ENCODE results near the gene NPBWR2. TPM values are rescaled to one million over a fixed set of nuclear protein-coding genes. Genes with fewer than 3 reads are reported as not detected.

NPBWR2 gene
- total RNA-seq, 1 experiment from 2014 or later: not detected

DNA sequence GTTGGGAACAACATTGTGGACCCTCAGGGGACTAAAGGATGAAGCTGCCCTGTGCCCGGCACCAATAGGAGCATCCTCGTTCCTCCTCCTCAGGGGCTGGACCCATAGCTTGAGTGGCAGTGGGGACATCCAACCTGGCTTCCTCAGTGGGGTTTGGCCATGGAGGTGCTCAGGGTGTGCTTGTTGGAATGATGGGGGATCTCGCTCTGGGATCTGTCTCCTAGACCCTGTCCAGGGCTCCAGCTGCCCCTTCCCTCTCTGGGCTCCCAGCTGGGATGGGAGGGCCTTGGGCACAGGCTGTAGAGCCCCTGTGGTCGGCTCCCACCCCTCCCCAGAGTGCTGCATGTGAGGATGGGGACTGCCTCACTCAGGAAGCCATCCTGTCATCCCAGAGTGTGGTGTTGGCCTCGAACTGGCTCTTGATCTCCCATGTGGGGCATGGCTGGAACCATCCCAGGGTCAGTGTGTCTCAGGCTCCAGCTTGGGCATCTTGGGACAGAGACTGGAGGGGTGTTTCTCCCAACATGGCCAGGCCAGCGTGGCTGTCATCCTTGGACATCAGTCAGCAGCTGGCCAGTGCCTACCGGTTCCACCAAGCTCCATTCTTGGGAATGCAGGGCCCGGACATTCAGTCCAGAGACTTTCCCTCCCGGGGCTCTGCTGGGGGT is 47.4 kb upstream of the NPBWR2 start:
- POLR2A ChIA-PET: no interaction called here

DNA sequence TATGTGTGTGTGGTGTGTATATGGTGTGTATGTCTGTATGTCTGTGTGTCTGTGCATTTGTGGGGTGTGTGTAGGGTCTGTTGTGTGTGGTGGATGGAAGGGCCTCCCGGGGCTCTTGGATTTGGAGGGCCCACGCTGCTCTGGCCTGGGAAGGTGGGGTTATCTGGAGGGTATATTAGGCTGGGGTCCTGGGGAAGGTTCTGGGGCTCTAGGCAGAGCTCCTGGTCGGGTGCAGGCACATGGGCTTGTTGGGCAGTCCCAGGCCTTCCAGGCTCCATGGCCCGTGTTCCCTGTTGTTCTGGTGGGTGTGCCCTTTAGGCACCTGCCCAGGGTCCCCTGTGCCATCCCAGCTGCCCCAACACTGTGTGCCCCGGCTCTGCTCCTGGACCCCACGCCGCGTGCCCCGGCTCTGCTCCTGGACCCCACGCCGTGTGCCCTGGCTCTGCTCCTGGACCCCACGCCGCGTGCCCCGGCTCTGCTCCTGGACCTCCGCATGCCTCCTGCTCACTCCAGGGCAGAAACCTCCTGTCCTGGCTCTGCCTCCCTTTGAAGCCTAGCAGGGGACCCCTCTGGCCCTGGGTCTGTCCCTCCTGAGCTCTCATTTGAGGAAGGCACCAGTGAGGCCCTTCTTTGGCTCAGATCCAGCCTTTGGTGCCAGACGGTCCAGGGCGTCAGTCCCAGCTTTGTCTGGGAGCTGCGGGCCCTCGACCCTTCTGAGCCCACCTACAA is 46.7 kb upstream of the NPBWR2 start:
- Mint-ChIP-seq H3K4me1 (ENCODE audit: insufficient read depth, unreplicated experiment) (peaks cover 5% of the 10 kb centered on the region), H3K4me3 (ENCODE audit: unreplicated experiment) (no peak overlapping the region), H3K9me3 (ENCODE audit: unreplicated experiment) (no peaks in the 10 kb centered on the region), H3K27me3 (ENCODE audit: insufficient read depth, unreplicated experiment) (peaks cover 22% of the 10 kb centered on the region), H3K27ac (ENCODE audit: low read depth, unreplicated experiment) (no peak overlapping the region), H3K36me3 (ENCODE audit: insufficient read depth, unreplicated experiment) (peaks cover 5% of the 10 kb centered on the region)
- CTCF ChIA-PET: no interaction called here
- TF ChIP-seq, protein P1, sequence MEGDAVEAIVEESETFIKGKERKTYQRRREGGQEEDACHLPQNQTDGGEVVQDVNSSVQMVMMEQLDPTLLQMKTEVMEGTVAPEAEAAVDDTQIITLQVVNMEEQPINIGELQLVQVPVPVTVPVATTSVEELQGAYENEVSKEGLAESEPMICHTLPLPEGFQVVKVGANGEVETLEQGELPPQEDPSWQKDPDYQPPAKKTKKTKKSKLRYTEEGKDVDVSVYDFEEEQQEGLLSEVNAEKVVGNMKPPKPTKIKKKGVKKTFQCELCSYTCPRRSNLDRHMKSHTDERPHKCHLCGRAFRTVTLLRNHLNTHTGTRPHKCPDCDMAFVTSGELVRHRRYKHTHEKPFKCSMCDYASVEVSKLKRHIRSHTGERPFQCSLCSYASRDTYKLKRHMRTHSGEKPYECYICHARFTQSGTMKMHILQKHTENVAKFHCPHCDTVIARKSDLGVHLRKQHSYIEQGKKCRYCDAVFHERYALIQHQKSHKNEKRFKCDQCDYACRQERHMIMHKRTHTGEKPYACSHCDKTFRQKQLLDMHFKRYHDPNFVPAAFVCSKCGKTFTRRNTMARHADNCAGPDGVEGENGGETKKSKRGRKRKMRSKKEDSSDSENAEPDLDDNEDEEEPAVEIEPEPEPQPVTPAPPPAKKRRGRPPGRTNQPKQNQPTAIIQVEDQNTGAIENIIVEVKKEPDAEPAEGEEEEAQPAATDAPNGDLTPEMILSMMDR (IDR thresholded peaks at IDR 0.05; ENCODE audit: unreplicated experiment): no peak
- POLR2A ChIA-PET: no interaction called here
- no peak for DNase-seq (ENCODE audit: unreplicated experiment)
- intact Hi-C loops (cut with micrococcal nuclease): no loop called here
- BruUV-seq (replicated peaks): no TSS peak

More for the DNA sequence above, 47.4 kb upstream of the NPBWR2 start:
- H3K4me3 Mint-ChIP-seq (ENCODE audit: unreplicated experiment): no peak overlapping the region
- H3K4me1 Mint-ChIP-seq (ENCODE audit: insufficient read depth, unreplicated experiment): peaks cover 6% of the 10 kb centered on the region
- CTCF ChIA-PET: interaction anchor here (0.5 to 0.6 kb wide), 2 partner anchors 35 to 116 kb away, joined by 3 read pairs; no protein-coding TSS in a partner anchor
- no TSS peak for BruUV-seq (replicated peaks)
- TF ChIP-seq, protein P1 (IDR thresholded peaks at IDR 0.05; ENCODE audit: unreplicated experiment): no peak
- no peaks in the 10 kb centered on the region for H3K9me3 Mint-ChIP-seq (ENCODE audit: unreplicated experiment)
- no peak for DNase-seq (ENCODE audit: unreplicated experiment)
- H3K27ac Mint-ChIP-seq (ENCODE audit: low read depth, unreplicated experiment): no peak overlapping the region
- intact Hi-C loops (cut with micrococcal nuclease): no loop called here
- peaks cover 7% of the 10 kb centered on the region for H3K36me3 Mint-ChIP-seq (ENCODE audit: insufficient read depth, unreplicated experiment)
- peaks cover 29% of the 10 kb centered on the region for H3K27me3 Mint-ChIP-seq (ENCODE audit: insufficient read depth, unreplicated experiment)

DNA sequence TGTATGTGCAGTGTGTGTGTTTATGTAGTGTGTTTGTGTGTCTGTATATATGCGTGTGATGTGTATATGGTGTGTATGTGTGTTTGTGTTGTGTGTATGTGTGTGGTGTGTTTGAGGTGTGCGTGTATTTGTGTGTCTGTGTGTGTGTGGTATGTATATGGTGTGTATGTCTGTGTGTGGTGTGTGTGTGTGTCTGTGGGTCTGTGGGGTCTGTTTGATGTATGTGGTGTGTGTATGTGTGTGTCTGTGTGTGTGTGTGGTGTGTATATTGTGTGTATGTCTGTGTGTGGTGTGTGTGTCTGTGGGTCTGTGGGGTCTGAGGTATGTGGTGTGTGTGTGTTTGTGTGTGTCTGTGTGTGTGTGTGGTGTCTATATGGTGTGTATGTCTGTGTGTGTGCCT is 46.0 kb upstream of the NPBWR2 start:
- BruUV-seq (replicated peaks): no TSS peak
- peaks cover 20% of the 10 kb centered on the region for H3K27me3 Mint-ChIP-seq (ENCODE audit: insufficient read depth, unreplicated experiment)
- no peaks in the 10 kb centered on the region for H3K9me3 Mint-ChIP-seq (ENCODE audit: unreplicated experiment)
- CTCF ChIA-PET: no interaction called here
- DNase-seq (ENCODE audit: unreplicated experiment): no peak
- H3K36me3 Mint-ChIP-seq (ENCODE audit: insufficient read depth, unreplicated experiment): no peaks in the 10 kb centered on the region
- no peak overlapping the region for H3K4me3 Mint-ChIP-seq (ENCODE audit: unreplicated experiment)
- H3K4me1 Mint-ChIP-seq (ENCODE audit: insufficient read depth, unreplicated experiment): no peaks in the 10 kb centered on the region
- H3K27ac Mint-ChIP-seq (ENCODE audit: low read depth, unreplicated experiment): no peak overlapping the region
- POLR2A ChIA-PET: no interaction called here
- TF ChIP-seq, protein P1 (IDR thresholded peaks at IDR 0.05; ENCODE audit: unreplicated experiment): no peak
- intact Hi-C loops (cut with micrococcal nuclease): no loop called here

DNA sequence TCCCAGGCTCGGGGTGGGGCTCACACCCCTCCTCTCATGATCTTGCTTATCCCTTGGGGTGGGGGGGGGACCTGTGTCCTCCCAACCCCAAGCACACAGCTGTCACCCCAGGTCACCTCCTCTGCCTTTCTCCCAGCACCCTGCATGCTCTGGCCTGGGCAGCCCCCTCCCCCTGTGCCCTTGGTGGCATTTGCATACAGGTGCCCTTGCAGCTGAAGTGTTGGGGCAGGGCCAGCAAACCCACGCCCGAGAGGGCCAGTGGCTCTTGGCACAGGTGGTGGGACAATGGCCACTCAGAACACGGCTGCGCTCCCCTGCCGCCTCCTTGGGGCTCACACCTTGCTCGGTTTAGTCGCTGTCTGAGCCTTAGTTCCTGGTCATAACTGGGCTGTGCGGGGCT is 45.5 kb upstream of the NPBWR2 start:
- Mint-ChIP-seq H3K27ac (ENCODE audit: low read depth, unreplicated experiment) (no peak overlapping the region), H3K4me1 (ENCODE audit: insufficient read depth, unreplicated experiment) (no peaks in the 10 kb centered on the region), H3K4me3 (ENCODE audit: unreplicated experiment) (no peak overlapping the region), H3K27me3 (ENCODE audit: insufficient read depth, unreplicated experiment) (peaks cover 25% of the 10 kb centered on the region), H3K36me3 (ENCODE audit: insufficient read depth, unreplicated experiment) (no peaks in the 10 kb centered on the region), H3K9me3 (ENCODE audit: unreplicated experiment) (no peaks in the 10 kb centered on the region)
- no TSS peak for BruUV-seq (replicated peaks)
- DNase-seq (ENCODE audit: unreplicated experiment): no peak
- intact Hi-C loops (cut with micrococcal nuclease): no loop called here
- POLR2A ChIA-PET: no interaction called here
- CTCF ChIA-PET: interaction anchor here (0.7 kb wide), 1 partner anchor 57 kb away, joined by 3 read pairs; no protein-coding TSS in a partner anchor
- TF ChIP-seq, protein P1 (IDR thresholded peaks at IDR 0.05; ENCODE audit: unreplicated experiment): no peak
